Stimulated activated CD8-positive, alpha-beta memory T cell treated with anti-CD3 and anti-CD28 coated beads, Interleukin-12 subunit alpha, Interleukin-12 subunit beta, amount 100 ng/mL, for 4 hours (primary cell): ENCODE data around the gene SSH2.
A peak's percentile ranks its signal among the peaks of the same experiment; 100 is the strongest.
"Not testable (repeated sequence)": the region's sequence is repeated elsewhere in the genome, so short reads cannot be mapped to it uniquely, and the experiment has no call there.

ENCODE experiments used
- DNase-seq: peaks from one replicate; pipeline ENCODE4 v3.0.0-alpha.2; 2020; ENCODE audit warnings: low read depth

The SSH2 gene

GRCh38 chr17:29929533-29930408 lies at the start of gene SSH2:
Gene SSH2, minus strand, starts transcription at chr17:29930228. Its CDS starts 228 bp downstream, at chr17:29930000.
- peak; percentile 78 for DNase-seq

- no peak for DNase-seq
These were observed 47.8 kb upstream of the SSH2 start for GRCh38 chr17:29977836-29978235.

GRCh38 chr17:29973005-29973404 lies 43.0 kb upstream of the SSH2 start:
- DNase-seq: no peak

GRCh38 chr17:29972277-29972676 lies 42.2 kb upstream of the SSH2 start:
- no peak for DNase-seq

GRCh38 chr17:29968271-29968670 lies 38.2 kb upstream of the SSH2 start:
- DNase-seq: no peak

GRCh38 chr17:29962656-29963055 lies 32.6 kb upstream of the SSH2 start:
- DNase-seq: no peak

GRCh38 chr17:29959658-29960337 lies 29.8 kb upstream of the SSH2 start:
- no peak for DNase-seq

GRCh38 chr17:29958947-29959657 lies 29.1 kb upstream of the SSH2 start:
- no peak for DNase-seq

GRCh38 chr17:29957488-29957887 lies 27.5 kb upstream of the SSH2 start:
- not testable (repeated sequence) for DNase-seq

- DNase-seq: no peak
These were observed 26.2 kb upstream of the SSH2 start for GRCh38 chr17:29956225-29956624.

GRCh38 chr17:29954405-29954804 lies 24.4 kb upstream of the SSH2 start:
- DNase-seq: no peak

GRCh38 chr17:29949696-29950095 lies 19.7 kb upstream of the SSH2 start:
- no peak for DNase-seq

- DNase-seq: no peak
These were observed 18.6 kb upstream of the SSH2 start for GRCh38 chr17:29948448-29949215.

GRCh38 chr17:29945281-29945680 lies 15.3 kb upstream of the SSH2 start:
- DNase-seq: no peak

- DNase-seq: no peak
These were observed 11.3 kb upstream of the SSH2 start, which contains the start of gene EFCAB5 for GRCh38 chr17:29941334-29941733. Gene EFCAB5, plus strand, starts transcription at chr17:29941634. Its CDS starts 163 bp downstream, at chr17:29941797.

GRCh38 chr17:29936724-29937123 lies 6.7 kb upstream of the SSH2 start:
- DNase-seq: no peak

- not testable (repeated sequence) for DNase-seq
These were observed 5.9 kb upstream of the SSH2 start for GRCh38 chr17:29935909-29936308.

GRCh38 chr17:29933379-29933778 lies 3.4 kb upstream of the SSH2 start:
- DNase-seq: no peak

GRCh38 chr17:29931231-29931932 lies 1.4 kb upstream of the SSH2 start:
- peak; percentile 27 for DNase-seq

- no peak for DNase-seq
These were observed 482 bp upstream of the SSH2 start for GRCh38 chr17:29930409-29931010.
